GM23248 (cell line): ENCODE measurements around the gene ARGFX. TPM values are rescaled to one million over a fixed set of nuclear protein-coding genes. Genes with fewer than 3 reads are reported as not detected.
A peak's percentile ranks its signal among the peaks of the same experiment; 100 is the strongest.

ENCODE experiments used
- DNase-seq: peaks from one replicate; pipeline ENCODE4 v3.0.0-alpha.2; 2015
- H2AFZ ChIP-seq: fragments of 200-600 bp; sonication (generic); 2 replicates; pipeline ENCODE4 v1.6.1; 2016; ENCODE audit warnings: antibody characterized with exemption
- H3F3A ChIP-seq: fragments of 200-600 bp; sonication (generic); 2 replicates; pipeline ENCODE4 v1.6.1; 2016; ENCODE audit warnings: mild to moderate bottlenecking, antibody characterized with exemption, mixed run types; ENCODE audit not compliant: insufficient read depth
- H3K27ac ChIP-seq: fragments of 200-600 bp; sonication (generic); 2 replicates; pipeline ENCODE4 v1.5.1; 2016; ENCODE audit warnings: mild to moderate bottlenecking
- H3K27me3 ChIP-seq: fragments of 200-600 bp; sonication (generic); replicated peaks from 2 replicates; pipeline ENCODE4 v1.6.1; 2016; ENCODE audit warnings: mild to moderate bottlenecking; ENCODE audit not compliant: insufficient read depth
- H3K36me3 ChIP-seq: fragments of 200-600 bp; sonication (generic); 2 replicates; pipeline ENCODE4 v1.6.1; 2016; ENCODE audit warnings: low read depth, mild to moderate bottlenecking
- H3K4me1 ChIP-seq: fragments of 200-600 bp; sonication (generic); 2 replicates; pipeline ENCODE4 v1.6.1; 2016; ENCODE audit warnings: mild to moderate bottlenecking; ENCODE audit not compliant: insufficient read depth
- H3K4me2 ChIP-seq: fragments of 200-600 bp; sonication (generic); one replicate; pipeline ENCODE4 v1.6.1; 2016; ENCODE audit warnings: mild to moderate bottlenecking; ENCODE audit not compliant: unreplicated experiment
- H3K4me3 ChIP-seq: fragments of 200-600 bp; sonication (generic); 2 replicates; pipeline ENCODE4 v1.5.1; 2016; ENCODE audit warnings: mild to moderate bottlenecking
- H3K79me2 ChIP-seq: fragments of 200-600 bp; sonication (generic); 2 replicates; pipeline ENCODE4 v1.6.1; 2016; ENCODE audit warnings: mild to moderate bottlenecking; ENCODE audit not compliant: insufficient read depth
- H3K9ac ChIP-seq: fragments of 200-600 bp; sonication (generic); 2 replicates; pipeline ENCODE4 v1.6.1; 2016; ENCODE audit warnings: mild to moderate bottlenecking
- H3K9me2 ChIP-seq: fragments of 200-600 bp; sonication (generic); 2 replicates; pipeline ENCODE4 v1.6.1; 2016; ENCODE audit warnings: mixed run types, mild to moderate bottlenecking, moderate library complexity; ENCODE audit not compliant: insufficient read depth
- H3K9me3 ChIP-seq: fragments of 200-600 bp; sonication (generic); one replicate; pipeline ENCODE4 v1.6.1; 2017; ENCODE audit warnings: low read depth
- H4K20me1 ChIP-seq: fragments of 200-600 bp; sonication (generic); 2 replicates; pipeline ENCODE4 v1.6.0; 2016; ENCODE audit not compliant: insufficient read depth
- EZH2 ChIP-seq: fragments of 200-600 bp; sonication (generic); IDR thresholded peaks from 2 replicates; pipeline ENCODE4 v1.6.1; 2018; ENCODE audit warnings: antibody characterized with exemption, mild to moderate bottlenecking; ENCODE audit not compliant: insufficient read depth, poor library complexity, severe bottlenecking
- EZH2phosphoT487 ChIP-seq: fragments of 200-600 bp; sonication (generic); IDR thresholded peaks from 2 replicates; pipeline ENCODE4 v1.6.1; 2018; ENCODE audit warnings: antibody characterized with exemption, moderate library complexity, mild to moderate bottlenecking, low read depth; ENCODE audit not compliant: insufficient read depth
- WGBS, 2 experiments: methylation state at CpG; one replicate each; pipeline ENCODE4 v1.1.6; 2015 to 2017; ENCODE audit warnings: low lambda C conversion rate in 2 of 2, low coverage in 1 of 2; ENCODE audit errors: missing lambda C conversion rate in 2 of 2; 5-methylcytosine and 5-hydroxymethylcytosine counted together
- in situ Hi-C: fragments of 300-500 bp; cut with MboI; formaldehyde crosslinking; loops from 2 replicates; pipeline ENCODE4 v1.15.0; 2020
- polyA plus RNA-seq: library from polyadenylated mRNA; unstranded; fragments of >200 nt; fragmentation: Nextera tagmentation; extraction: Ambion mirVana; gene quantifications from 2 replicates; pipeline ENCODE4 v1.2.1, GENCODE V29; 2016
- total RNA-seq: library from RNA; depleted of rRNA; stranded (reverse); fragments of >200 nt; shearing (Covaris generic); gene quantifications from 2 replicates; pipeline ENCODE4 v1.2.3, GENCODE V29; 2014; rRNA removed

ARGFX gene
- total RNA-seq (not detected in 2 replicates), polyA plus RNA-seq (not detected in 2 replicates)

DNA sequence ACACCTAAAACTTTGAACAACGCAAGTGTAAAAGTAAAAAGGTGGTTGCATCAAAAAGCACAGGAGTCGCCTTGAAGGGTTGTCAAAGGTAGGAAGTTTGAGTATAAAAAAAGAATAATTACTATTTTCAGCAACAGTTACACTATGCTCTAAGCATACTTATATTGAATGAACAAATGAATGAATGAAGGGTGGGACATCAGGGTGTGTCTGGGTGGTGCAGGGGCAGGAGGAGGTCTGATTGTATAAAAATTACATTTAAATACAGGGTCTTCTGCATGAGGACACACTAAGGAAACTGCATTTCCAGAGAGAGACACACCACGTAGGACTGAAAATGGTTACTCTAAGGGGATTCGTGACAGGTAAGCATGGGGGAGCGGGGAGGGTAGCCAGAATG, at the start of gene ARGFX:
ARGFX (plus strand) TSS at position 301 of the 400 bp plus-strand sequence. CDS start 2,765 bp downstream, outside the sequence.
- Histone ChIP-seq H3K4me3 (no peak within 1 kb of the TSS), H3F3A (no peaks in the 10 kb centered on the region), H3K9me2 (no peaks in the 10 kb centered on the region), H4K20me1 (no peaks in the 10 kb centered on the region), H3K4me2 (no peak within 1 kb of the TSS), H3K9me3 (no peaks in the 10 kb centered on the region), H3K27me3 (no peaks in the 10 kb centered on the region; the same call in 1 of the 2 replicates), H2AFZ (no peak within 1 kb of the TSS), H3K79me2 (no peaks in the 10 kb centered on the region), H3K36me3 (no peaks in the 10 kb centered on the region), H3K9ac (no peak within 1 kb of the TSS), H3K27ac (no peak within 1 kb of the TSS), H3K4me1 (no peaks in the 10 kb centered on the region)
- TF ChIP-seq EZH2phosphoT487 (no peak), EZH2 (no peak)
- no peak for DNase-seq
- 75 to 81% methylated on average over 5 of the region's 5 CpGs for WGBS, 2 experiments
- in situ Hi-C loops = loop anchor here (25.0 kb wide), 1 partner anchor 695 kb away; no protein-coding TSS in a partner anchor

DNA sequence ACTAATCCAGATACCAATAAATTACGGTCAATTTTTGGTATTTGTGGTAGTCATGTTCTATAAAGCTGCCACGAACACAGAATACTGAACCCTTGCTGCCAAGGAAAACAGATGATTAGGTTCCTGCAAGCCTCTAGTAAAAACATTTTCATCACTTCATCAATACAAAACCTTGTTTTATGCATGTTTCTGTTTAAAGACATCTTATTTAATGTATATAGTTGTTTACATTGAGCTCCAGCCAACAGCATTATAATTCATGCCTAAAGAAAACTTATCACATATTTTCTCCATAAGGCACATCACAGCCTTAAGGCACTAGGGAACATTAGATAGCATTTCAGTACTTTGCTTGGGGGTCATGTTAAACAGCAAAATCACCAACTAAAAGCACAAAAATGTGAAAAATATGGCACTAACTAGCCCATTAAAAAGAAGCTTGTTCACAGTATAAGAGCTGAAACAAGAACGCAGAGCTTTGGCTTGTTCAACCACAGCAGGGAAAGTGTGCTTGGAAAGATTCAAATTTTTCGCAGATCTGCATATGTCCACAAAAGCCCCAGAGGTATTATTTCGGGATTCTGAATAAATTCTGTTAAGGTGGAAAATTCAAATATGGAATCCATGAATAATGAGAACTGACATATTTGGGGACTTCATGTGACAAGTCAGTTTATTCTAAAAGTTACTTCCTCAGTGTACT, 49.6 kb upstream of the ARGFX start:
- 97 to 98% methylated on average over 5 of the region's 5 CpGs for WGBS, 2 experiments
- no peak for DNase-seq

DNA sequence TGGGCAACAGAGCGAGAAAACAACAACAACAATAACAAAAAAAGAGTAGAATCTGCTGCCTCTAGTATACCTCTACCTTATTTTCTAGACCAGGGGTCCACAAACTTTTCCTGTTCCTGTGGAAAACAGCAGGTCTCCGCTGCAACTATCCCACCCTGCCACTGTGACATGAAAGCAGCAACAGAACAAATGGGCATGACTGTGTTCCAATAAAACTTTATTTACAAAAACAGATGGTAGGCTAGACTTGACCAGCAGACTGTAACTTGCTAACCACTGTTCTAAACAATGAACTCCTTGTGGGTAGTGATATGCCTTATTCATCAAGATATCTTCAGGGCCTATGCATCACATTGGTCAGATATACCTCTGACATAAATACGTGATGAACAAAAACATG, 47.2 kb upstream of the ARGFX start:
- no peaks in the 10 kb centered on the region for H3F3A ChIP-seq
- in situ Hi-C loops = no loop called here
- no peaks in the 10 kb centered on the region for H4K20me1 ChIP-seq
- no peak overlapping the region for H2AFZ ChIP-seq
- H3K79me2 ChIP-seq = no peaks in the 10 kb centered on the region
- no peak overlapping the region for H3K4me3 ChIP-seq
- no peak overlapping the region for H3K27ac ChIP-seq
- no peaks in the 10 kb centered on the region for H3K36me3 ChIP-seq
- H3K9me3 ChIP-seq = no peaks in the 10 kb centered on the region
- H3K27me3 ChIP-seq = no peaks in the 10 kb centered on the region
- no peak for TF ChIP-seq EZH2phosphoT487
- no peak for TF ChIP-seq EZH2
- H3K9ac ChIP-seq = no peak overlapping the region
- DNase-seq = no peak
- H3K4me1 ChIP-seq = no peaks in the 10 kb centered on the region
- no peak overlapping the region for H3K4me2 ChIP-seq
- no peaks in the 10 kb centered on the region for H3K9me2 ChIP-seq
- 95 to 97% methylated on average over 3 of the region's 3 CpGs for WGBS, 2 experiments

More for the DNA sequence above, 49.6 kb upstream of the ARGFX start:
- TF ChIP-seq EZH2phosphoT487 (no peak), EZH2 (no peak)
- Histone ChIP-seq H3K27ac (no peak overlapping the region), H3K36me3 (no peaks in the 10 kb centered on the region), H3K4me1 (no peaks in the 10 kb centered on the region), H3F3A (no peaks in the 10 kb centered on the region), H3K9ac (no peak overlapping the region), H3K9me2 (no peaks in the 10 kb centered on the region), H3K27me3 (no peaks in the 10 kb centered on the region), H3K9me3 (no peaks in the 10 kb centered on the region), H3K4me2 (no peak overlapping the region), H2AFZ (no peak overlapping the region), H4K20me1 (no peaks in the 10 kb centered on the region), H3K79me2 (no peaks in the 10 kb centered on the region), H3K4me3 (no peak overlapping the region)
- in situ Hi-C loops = no loop called here

DNA sequence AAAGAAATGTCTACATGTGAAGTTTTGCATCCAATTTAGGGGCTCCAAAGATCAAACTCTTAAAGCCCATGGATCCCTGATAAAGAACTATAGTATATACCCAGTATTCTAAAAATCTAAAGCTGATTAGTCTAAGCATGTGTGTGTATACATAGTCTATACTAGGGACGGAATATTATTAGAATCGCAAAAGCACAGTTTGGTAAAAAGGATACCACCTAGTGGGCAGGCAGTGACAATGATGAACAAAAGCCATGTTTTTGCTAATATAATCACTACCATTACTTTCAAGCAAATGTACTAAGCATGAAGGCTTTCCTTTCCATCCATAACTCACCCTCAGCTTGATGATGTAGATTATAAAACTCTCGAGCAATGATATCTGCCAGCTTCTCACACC, 38.4 kb upstream of the ARGFX start:
- no peaks in the 10 kb centered on the region for H3K9me2 ChIP-seq
- H3K27me3 ChIP-seq = no peaks in the 10 kb centered on the region
- peak; percentile 49 for DNase-seq
- H3K79me2 ChIP-seq = no peaks in the 10 kb centered on the region
- in situ Hi-C loops = no loop called here
- H3K4me1 ChIP-seq = no peaks in the 10 kb centered on the region
- no peak overlapping the region for H3K4me3 ChIP-seq
- peak overlapping the region; percentile 71 for H2AFZ ChIP-seq
- TF ChIP-seq EZH2phosphoT487 (no peak), EZH2 (no peak)
- no peak overlapping the region for H3K27ac ChIP-seq
- no peaks in the 10 kb centered on the region for H3F3A ChIP-seq
- no peaks in the 10 kb centered on the region for H4K20me1 ChIP-seq
- WGBS, 2 experiments = 77 to 85% methylated on average over 3 of the region's 3 CpGs
- H3K36me3 ChIP-seq = no peaks in the 10 kb centered on the region
- no peaks in the 10 kb centered on the region for H3K9me3 ChIP-seq
- no peak overlapping the region for H3K4me2 ChIP-seq
- H3K9ac ChIP-seq = no peak overlapping the region
